ENCODE data around the gene CCDC50.

DNA sequence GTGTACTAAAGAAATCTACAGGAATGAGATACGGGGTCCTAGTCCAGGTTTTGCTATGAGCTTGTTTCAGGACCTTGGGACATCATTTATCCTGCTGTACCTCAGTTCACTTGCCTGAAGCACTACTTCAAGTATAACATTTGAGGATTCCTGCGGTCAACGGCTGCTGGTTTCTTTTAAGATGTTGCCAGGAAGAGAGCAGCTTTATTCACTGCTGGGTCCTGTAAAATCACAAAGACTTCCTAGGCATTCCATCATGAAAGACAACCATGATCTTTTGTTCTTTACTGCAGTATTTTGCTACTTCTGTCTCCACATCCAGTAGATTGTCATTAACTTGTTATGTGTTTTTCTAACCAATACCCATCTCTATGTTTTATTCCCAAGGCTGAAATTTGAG, 70.7 kb downstream of the CCDC50 start:
- TF ChIP-seq CTCF (conservative IDR thresholded peaks at IDR 0.05), result no peak
- TF ChIP-seq EZH2 (IDR thresholded peaks at IDR 0.05; ENCODE audit: low read depth), result no peak

Measured in PC-9 (cell line).